ENCODE measurements around the gene CD101. TPM values are rescaled to one million over a fixed set of nuclear protein-coding genes. Genes with fewer than 3 reads are reported as not detected.
A peak's percentile ranks its signal among the peaks of the same experiment; 100 is the strongest.

Gene CD101
- total RNA-seq, 2 experiments from 2014 or later: 2.1 to 2.2 TPM

DNA sequence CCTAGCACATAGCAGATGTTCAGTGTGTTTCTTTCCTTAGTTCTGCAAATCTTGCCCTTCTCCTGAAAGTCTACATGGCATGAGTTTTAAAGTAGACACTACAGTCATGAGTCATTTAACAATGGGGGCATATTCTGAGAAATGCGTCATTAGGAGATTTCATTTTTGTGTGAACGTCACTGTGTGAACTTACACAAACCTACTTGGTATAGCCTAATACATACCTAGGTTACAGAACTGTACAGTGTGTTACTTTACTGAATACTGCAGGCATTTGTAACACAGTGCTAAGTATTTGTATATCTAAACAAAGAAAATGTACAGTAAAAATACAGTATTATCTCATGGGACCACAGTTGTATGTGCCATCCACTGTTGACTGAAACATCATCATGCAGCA lies 68.6 kb downstream of the CD101 start:
- H3K4me1 Mint-ChIP-seq (ENCODE audit: low read depth): peaks cover 14% of the 10 kb centered on the region
- H3K27me3 Mint-ChIP-seq: no peaks in the 10 kb centered on the region
- H3K4me1 ChIP-seq (ENCODE audit: insufficient read depth, low read length): no peaks in the 10 kb centered on the region
- H3K4me3 ChIP-seq (ENCODE audit: low read length): no peak overlapping the region
- peaks cover 22% of the 10 kb centered on the region for H3K36me3 ChIP-seq (ENCODE audit: insufficient read depth, low read length)
- DNase-seq (no peak), ATAC-seq (ENCODE audit: poor library complexity) (peak; percentile 44)
- ChIA-PET CTCF (interaction anchor here (2.4 kb wide), 1 partner anchor 53 kb away, joined by 5 read pairs; no protein-coding TSS in a partner anchor), POLR2A (interaction anchor here (3.6 kb wide), 1 partner anchor 10 kb away, joined by 17 read pairs; the partner anchor contains the start of gene TTF2)
- TF ChIP-seq, protein P1, sequence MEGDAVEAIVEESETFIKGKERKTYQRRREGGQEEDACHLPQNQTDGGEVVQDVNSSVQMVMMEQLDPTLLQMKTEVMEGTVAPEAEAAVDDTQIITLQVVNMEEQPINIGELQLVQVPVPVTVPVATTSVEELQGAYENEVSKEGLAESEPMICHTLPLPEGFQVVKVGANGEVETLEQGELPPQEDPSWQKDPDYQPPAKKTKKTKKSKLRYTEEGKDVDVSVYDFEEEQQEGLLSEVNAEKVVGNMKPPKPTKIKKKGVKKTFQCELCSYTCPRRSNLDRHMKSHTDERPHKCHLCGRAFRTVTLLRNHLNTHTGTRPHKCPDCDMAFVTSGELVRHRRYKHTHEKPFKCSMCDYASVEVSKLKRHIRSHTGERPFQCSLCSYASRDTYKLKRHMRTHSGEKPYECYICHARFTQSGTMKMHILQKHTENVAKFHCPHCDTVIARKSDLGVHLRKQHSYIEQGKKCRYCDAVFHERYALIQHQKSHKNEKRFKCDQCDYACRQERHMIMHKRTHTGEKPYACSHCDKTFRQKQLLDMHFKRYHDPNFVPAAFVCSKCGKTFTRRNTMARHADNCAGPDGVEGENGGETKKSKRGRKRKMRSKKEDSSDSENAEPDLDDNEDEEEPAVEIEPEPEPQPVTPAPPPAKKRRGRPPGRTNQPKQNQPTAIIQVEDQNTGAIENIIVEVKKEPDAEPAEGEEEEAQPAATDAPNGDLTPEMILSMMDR (IDR thresholded peaks at IDR 0.05): no peak
- intact Hi-C loops (cut with DNase I, micrococcal nuclease): no loop called here
- no peaks in the 10 kb centered on the region for H3K9me3 ChIP-seq (ENCODE audit: control insufficient read depth in 1 of 2, insufficient read depth in 1 of 2, low read length in 2 of 2)
- H3K4me3 Mint-ChIP-seq: no peak overlapping the region
- no peaks in the 10 kb centered on the region for H3K9me3 Mint-ChIP-seq
- no peak overlapping the region for H3K27ac Mint-ChIP-seq
- no peaks in the 10 kb centered on the region for H3K27me3 ChIP-seq (ENCODE audit: control insufficient read depth in 1 of 2, insufficient read depth in 2 of 2, low read length in 2 of 2)
- peaks cover 37% of the 10 kb centered on the region for H3K36me3 Mint-ChIP-seq (ENCODE audit: low read depth)
- H3K27ac ChIP-seq (ENCODE audit: low read depth in 1 of 2, low read length in 2 of 2): no peak overlapping the region

DNA sequence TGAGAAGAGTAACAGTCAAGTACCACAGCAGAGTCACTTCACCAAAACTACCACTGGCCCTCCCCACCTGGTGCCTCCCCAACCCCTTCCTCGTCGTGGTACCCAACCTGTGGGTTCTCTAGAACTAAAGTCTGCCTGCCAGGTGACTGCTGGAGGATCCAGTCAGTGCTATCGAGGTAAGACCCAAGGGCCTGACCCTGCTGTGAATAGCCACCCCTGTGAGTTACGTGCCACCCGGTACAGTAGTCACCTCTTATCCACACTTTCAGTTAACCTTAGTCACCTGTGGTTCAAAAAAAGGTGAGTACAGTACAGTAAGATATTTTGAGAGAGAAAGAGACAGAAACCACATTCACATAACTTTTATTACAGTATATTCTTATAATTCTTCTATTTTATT lies 75.1 kb downstream of the CD101 start:
- no peaks in the 10 kb centered on the region for H3K4me1 Mint-ChIP-seq (ENCODE audit: low read depth)
- TF ChIP-seq, protein P1 (IDR thresholded peaks at IDR 0.05): no peak
- Histone ChIP-seq H3K27me3 (ENCODE audit: control insufficient read depth in 1 of 2, insufficient read depth in 2 of 2, low read length in 2 of 2) (no peaks in the 10 kb centered on the region), H3K9me3 (ENCODE audit: control insufficient read depth in 1 of 2, insufficient read depth in 1 of 2, low read length in 2 of 2) (no peaks in the 10 kb centered on the region), H3K4me3 (ENCODE audit: low read length) (no peak overlapping the region), H3K36me3 (ENCODE audit: insufficient read depth, low read length) (peaks cover 72% of the 10 kb centered on the region), H3K4me1 (ENCODE audit: insufficient read depth, low read length) (no peaks in the 10 kb centered on the region), H3K27ac (ENCODE audit: low read depth in 1 of 2, low read length in 2 of 2) (no peak overlapping the region)
- peaks cover 84% of the 10 kb centered on the region for H3K36me3 Mint-ChIP-seq (ENCODE audit: low read depth)
- no peaks in the 10 kb centered on the region for H3K27me3 Mint-ChIP-seq
- no peak overlapping the region for H3K4me3 Mint-ChIP-seq
- POLR2A ChIA-PET: no interaction called here
- no peak for ATAC-seq (ENCODE audit: poor library complexity)
- no peak for DNase-seq
- no peak overlapping the region for H3K27ac Mint-ChIP-seq
- no peaks in the 10 kb centered on the region for H3K9me3 Mint-ChIP-seq
- CTCF ChIA-PET: interaction anchor here (1.0 kb wide), 1 partner anchor 9 kb away, joined by 5 read pairs; no protein-coding TSS in a partner anchor
- intact Hi-C loops (cut with DNase I, micrococcal nuclease): no loop called here

DNA sequence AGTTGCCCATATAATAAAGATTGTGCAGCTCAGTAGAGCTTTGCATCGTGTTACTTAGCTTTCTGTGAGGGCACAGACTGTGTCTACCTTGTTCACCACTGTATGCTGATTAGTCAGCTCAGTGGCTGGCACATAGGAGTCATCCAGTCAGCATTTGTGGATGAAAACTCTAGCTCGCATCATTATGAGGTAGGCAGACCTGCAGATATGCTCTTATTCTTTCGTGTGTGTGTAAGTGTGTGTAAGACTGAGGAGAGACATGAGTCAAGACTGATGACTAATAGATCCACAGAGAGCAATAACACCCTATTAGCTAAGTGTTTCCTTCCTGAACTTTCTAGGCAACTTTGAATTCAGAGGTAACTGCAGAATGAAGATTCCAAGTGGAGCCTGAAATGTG lies 75.7 kb downstream of the CD101 start:
- TF ChIP-seq, protein P1 (IDR thresholded peaks at IDR 0.05): no peak
- Mint-ChIP-seq H3K9me3 (no peaks in the 10 kb centered on the region), H3K27ac (no peak overlapping the region), H3K27me3 (no peaks in the 10 kb centered on the region), H3K4me3 (no peak overlapping the region), H3K36me3 (ENCODE audit: low read depth) (peaks cover 89% of the 10 kb centered on the region), H3K4me1 (ENCODE audit: low read depth) (no peaks in the 10 kb centered on the region)
- ChIA-PET CTCF (interaction anchor here (1.0 kb wide), 1 partner anchor 10 kb away, joined by 5 read pairs; no protein-coding TSS in a partner anchor), POLR2A (no interaction called here)
- Histone ChIP-seq H3K27ac (ENCODE audit: low read depth in 1 of 2, low read length in 2 of 2) (no peak overlapping the region), H3K27me3 (ENCODE audit: control insufficient read depth in 1 of 2, insufficient read depth in 2 of 2, low read length in 2 of 2) (no peaks in the 10 kb centered on the region), H3K36me3 (ENCODE audit: insufficient read depth, low read length) (peaks cover 77% of the 10 kb centered on the region), H3K4me1 (ENCODE audit: insufficient read depth, low read length) (no peaks in the 10 kb centered on the region), H3K4me3 (ENCODE audit: low read length) (no peak overlapping the region), H3K9me3 (ENCODE audit: control insufficient read depth in 1 of 2, insufficient read depth in 1 of 2, low read length in 2 of 2) (no peaks in the 10 kb centered on the region)
- DNase-seq: peak in 3 of 14 experiments; percentile 7 to 27 (median 8)
- intact Hi-C loops (cut with DNase I, micrococcal nuclease): no loop called here
- peak; percentile 11 for ATAC-seq (ENCODE audit: poor library complexity)
